PC-9 (cell line): Measurements from ENCODE around the gene MDN1.

ENCODE experiments used
- EZH2 ChIP-seq: fragments of 200-600 bp; sonication (generic); IDR thresholded peaks from 2 replicates; pipeline ENCODE4 v1.8.0; 2017; ENCODE audit warnings: antibody characterized with exemption, low read depth
- TF ChIP-seq, protein P1 (sequence below): fragments of 200-600 bp; sonication (generic); conservative IDR thresholded peaks from 2 replicates; pipeline ENCODE4 v1.6.1; 2017; ENCODE audit warnings: mixed run types, antibody characterized with exemption, mild to moderate bottlenecking, moderate library complexity

DNA sequence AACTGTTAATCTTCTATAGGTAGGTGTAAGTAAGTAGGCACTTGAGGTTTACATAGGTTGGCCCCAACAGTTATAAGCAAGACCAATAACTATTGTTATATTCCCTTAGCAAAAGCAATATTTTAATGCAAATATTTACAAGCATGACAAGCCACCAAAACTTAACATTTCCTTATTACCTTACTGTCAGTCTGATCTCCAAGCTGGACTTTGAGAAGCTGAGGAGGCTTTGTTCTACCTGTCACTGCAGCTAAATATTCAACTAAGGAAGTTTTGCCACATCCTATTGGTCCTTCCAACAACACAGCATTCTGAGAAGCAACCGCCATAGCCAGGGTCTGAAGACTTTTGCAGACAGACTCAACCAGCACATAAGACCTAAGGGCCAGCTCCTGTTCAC lies 29.6 kb downstream of the MDN1 start:
- TF ChIP-seq, protein P1, sequence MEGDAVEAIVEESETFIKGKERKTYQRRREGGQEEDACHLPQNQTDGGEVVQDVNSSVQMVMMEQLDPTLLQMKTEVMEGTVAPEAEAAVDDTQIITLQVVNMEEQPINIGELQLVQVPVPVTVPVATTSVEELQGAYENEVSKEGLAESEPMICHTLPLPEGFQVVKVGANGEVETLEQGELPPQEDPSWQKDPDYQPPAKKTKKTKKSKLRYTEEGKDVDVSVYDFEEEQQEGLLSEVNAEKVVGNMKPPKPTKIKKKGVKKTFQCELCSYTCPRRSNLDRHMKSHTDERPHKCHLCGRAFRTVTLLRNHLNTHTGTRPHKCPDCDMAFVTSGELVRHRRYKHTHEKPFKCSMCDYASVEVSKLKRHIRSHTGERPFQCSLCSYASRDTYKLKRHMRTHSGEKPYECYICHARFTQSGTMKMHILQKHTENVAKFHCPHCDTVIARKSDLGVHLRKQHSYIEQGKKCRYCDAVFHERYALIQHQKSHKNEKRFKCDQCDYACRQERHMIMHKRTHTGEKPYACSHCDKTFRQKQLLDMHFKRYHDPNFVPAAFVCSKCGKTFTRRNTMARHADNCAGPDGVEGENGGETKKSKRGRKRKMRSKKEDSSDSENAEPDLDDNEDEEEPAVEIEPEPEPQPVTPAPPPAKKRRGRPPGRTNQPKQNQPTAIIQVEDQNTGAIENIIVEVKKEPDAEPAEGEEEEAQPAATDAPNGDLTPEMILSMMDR, result no peak
- no peak for TF ChIP-seq EZH2
